ENCODE measurements around the gene RFTN1.
"Not testable (repeated sequence)": the region's sequence is repeated elsewhere in the genome, so short reads cannot be mapped to it uniquely, and the experiment has no call there.

Gene RFTN1

DNA sequence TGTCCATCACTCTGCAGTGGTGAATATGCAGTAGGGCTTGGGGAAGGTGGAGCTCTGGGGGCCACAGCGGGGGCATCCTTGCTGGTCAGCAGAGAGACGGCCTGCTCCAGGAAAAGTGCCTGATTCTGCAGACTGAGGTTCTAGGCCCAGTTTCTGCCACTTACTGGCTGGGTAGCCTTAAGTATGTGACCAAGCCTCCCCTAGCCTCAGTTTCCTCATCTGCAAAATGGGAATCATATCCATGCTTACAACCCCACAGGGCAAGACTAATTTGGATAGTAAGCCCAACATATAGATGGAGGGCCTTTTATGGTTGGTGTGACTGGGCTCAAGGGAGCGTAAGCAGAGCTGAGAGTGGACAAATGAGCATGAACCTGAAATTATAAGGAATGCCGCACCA is 187.6 kb downstream of the RFTN1 start:
- Mint-ChIP-seq H3K9me3 (no peaks in the 10 kb centered on the region), H3K4me1 (no peaks in the 10 kb centered on the region), H3K36me3 (peaks cover 21% of the 10 kb centered on the region), H3K27ac (no peak overlapping the region), H3K27me3 (no peaks in the 10 kb centered on the region), H3K4me3 (no peak overlapping the region)
- no peak for ATAC-seq (ENCODE audit: low read depth)
- no peak for DNase-seq (ENCODE audit: low spot score in 2 of 2)

DNA sequence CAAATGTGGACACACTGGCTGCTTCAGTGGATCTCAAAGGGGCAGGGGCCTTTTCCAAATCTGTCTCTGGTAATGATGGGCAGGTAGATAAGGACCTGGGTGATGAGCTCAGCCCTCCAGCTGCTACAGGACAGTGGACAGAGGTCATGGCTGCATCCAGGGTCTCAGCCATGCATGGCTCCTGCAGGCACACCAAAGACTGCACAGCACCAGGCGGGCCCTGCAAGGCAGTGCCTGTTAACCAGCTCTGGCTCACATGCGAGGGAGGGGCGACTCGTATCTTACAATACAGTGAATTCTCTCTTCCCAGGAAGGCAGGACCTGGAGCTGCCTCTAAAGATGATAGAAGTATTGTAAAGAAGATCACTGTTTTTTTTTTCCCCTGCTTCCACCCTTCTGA is 189.8 kb downstream of the RFTN1 start:
- no peak for ATAC-seq (ENCODE audit: low read depth)
- no peaks in the 10 kb centered on the region for H3K9me3 Mint-ChIP-seq
- no peak overlapping the region for H3K27ac Mint-ChIP-seq
- no peaks in the 10 kb centered on the region for H3K4me1 Mint-ChIP-seq
- H3K4me3 Mint-ChIP-seq = no peak overlapping the region
- no peak for DNase-seq (ENCODE audit: low spot score in 2 of 2)
- peaks cover 19% of the 10 kb centered on the region for H3K36me3 Mint-ChIP-seq
- no peaks in the 10 kb centered on the region for H3K27me3 Mint-ChIP-seq

DNA sequence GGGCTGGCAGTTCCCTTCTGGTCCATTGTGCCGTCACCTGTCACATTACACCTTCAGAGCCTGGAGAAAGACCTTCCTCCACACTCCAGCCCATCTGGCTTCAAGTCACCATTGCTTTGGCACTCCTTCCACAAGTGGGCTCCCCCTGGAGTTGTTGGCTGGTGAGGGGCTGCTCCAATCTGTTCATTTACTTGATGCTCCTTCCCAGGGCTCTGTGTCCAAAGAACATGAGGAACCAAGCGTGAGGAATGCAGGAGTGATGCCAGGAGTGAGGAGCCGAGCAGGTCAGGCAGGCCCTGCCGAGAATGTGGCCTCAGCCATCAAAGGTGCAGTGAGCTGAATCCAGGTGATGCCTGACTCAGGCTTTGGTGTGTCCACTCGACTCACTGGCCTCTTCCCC is 191.3 kb downstream of the RFTN1 start:
- Mint-ChIP-seq H3K4me3 (no peak overlapping the region), H3K9me3 (no peaks in the 10 kb centered on the region), H3K36me3 (peaks cover 16% of the 10 kb centered on the region), H3K27me3 (no peaks in the 10 kb centered on the region), H3K27ac (no peak overlapping the region), H3K4me1 (no peaks in the 10 kb centered on the region)
- ATAC-seq (ENCODE audit: low read depth) (no peak), DNase-seq (ENCODE audit: low spot score in 2 of 2) (no peak)

DNA sequence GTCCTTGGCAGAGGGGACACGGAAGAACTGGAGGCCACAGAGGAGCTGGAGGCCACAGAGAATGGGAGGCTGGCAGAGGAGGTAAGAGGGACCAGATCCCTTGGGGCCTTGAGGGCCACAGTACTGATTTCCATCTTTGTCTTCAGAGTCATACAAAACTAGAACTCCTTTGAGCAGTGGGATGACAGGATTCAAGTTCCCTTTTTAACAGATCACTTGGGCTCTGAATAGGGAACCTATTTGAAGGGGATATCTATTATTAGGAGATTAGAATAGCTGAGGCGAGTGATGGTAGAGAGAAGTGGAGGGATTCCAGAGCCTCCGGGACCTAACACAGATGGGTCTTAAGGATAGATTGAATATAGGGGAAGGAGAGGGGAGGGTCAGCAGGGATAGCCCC is 192.8 kb downstream of the RFTN1 start:
- Mint-ChIP-seq H3K9me3 (no peaks in the 10 kb centered on the region), H3K4me1 (no peaks in the 10 kb centered on the region), H3K27me3 (no peaks in the 10 kb centered on the region), H3K36me3 (peaks cover 25% of the 10 kb centered on the region), H3K4me3 (no peak overlapping the region), H3K27ac (no peak overlapping the region)
- ATAC-seq (ENCODE audit: low read depth) (no peak), DNase-seq (ENCODE audit: low spot score in 2 of 2) (no peak)

DNA sequence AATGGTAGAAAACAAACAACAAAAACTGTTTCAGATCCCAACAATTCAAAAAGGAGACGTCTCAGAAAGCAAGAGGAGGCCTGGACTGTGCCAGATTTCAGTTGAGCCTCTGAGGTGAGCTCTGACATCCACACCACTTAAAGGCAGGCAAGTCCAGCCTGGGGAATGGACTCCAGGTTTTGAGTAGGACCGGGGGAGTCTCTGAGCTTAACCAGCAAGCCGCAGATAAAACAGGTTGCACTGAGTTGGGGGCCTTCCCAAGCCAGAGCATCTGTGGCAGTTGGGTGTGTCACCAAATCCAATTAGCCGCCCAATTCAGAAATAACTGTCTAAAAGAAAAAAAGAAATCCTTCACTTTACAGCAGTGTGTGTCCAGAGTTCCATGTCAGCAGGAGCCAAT is 193.8 kb downstream of the RFTN1 start:
- Mint-ChIP-seq H3K27ac (no peak overlapping the region), H3K4me3 (no peak overlapping the region), H3K36me3 (peaks cover 25% of the 10 kb centered on the region), H3K9me3 (no peaks in the 10 kb centered on the region), H3K4me1 (no peaks in the 10 kb centered on the region), H3K27me3 (no peaks in the 10 kb centered on the region)
- ATAC-seq (ENCODE audit: low read depth) = no peak
- DNase-seq (ENCODE audit: low spot score in 2 of 2) = no peak

DNA sequence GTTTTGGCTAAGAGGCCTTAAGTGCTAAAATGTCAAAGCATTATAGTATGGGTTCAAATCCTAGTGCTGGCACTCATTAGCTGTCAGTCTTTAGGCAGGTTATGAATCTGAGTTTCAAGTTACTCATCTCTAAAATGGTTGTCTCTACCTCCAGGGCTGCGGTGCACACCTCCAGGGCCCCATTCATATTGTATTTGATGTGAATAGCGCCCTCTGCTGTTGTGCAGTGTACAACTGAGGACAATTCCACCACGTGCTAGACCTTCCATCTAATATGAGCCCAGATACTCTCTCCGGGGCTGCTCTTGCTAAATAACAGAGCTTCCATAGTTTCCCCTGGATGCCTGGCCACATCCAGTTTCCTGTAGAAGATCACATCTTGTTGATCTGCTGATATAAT is 194.2 kb downstream of the RFTN1 start:
- Mint-ChIP-seq H3K4me3 (no peak overlapping the region), H3K4me1 (no peaks in the 10 kb centered on the region), H3K27me3 (no peaks in the 10 kb centered on the region), H3K36me3 (peaks cover 24% of the 10 kb centered on the region), H3K27ac (no peak overlapping the region), H3K9me3 (no peaks in the 10 kb centered on the region)
- DNase-seq (ENCODE audit: low spot score in 2 of 2) (no peak), ATAC-seq (ENCODE audit: low read depth) (no peak)

DNA sequence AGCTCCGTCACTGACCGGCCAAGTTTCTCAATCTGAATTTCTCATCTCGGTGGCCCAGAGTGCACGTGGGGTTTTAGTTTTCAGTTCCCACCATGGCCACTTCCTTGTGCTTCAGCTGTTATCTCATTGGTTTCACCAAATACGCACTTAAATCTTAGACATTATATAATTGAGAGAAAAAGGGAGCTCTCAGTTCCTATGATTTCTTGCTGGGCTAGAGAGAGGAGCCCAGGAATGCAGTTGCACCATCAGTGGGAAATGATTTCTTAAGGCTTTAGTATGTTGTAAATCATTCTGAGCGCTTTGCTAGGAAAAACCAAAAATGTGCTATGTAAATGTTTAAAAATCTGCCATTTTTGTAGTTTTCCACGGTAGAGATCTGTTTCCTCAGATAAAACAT is 195.3 kb downstream of the RFTN1 start:
- Mint-ChIP-seq H3K4me1 (no peaks in the 10 kb centered on the region), H3K4me3 (no peak overlapping the region)
- ATAC-seq (ENCODE audit: low read depth) = no peak

DNA sequence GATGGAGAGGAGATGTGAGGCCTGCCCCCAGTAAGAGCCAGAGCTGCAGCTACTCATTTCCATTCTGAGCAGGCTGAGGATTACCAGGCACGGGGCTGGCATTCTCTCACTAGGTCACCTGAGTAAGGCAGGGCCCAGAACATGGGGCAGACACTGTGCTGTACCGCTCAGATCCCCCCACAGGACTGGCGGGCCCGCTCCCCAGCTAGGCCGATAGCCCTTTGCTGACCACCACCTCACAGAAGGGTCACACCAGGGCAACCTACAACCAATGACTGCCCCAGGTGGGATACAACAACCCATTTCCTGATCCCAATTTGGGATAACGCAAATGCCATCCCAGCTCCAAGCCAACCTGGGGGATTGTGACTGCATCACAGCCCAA is 195.9 kb downstream of the RFTN1 start:
- ATAC-seq (ENCODE audit: low read depth) (no peak), DNase-seq (ENCODE audit: low spot score in 2 of 2) (no peak)
- Mint-ChIP-seq H3K4me1 (no peaks in the 10 kb centered on the region), H3K4me3 (no peak overlapping the region), H3K27ac (no peak overlapping the region), H3K36me3 (peaks cover 25% of the 10 kb centered on the region), H3K9me3 (no peaks in the 10 kb centered on the region), H3K27me3 (no peaks in the 10 kb centered on the region)

More for the DNA sequence above, 195.3 kb downstream of the RFTN1 start:
- Mint-ChIP-seq H3K27ac (no peak overlapping the region), H3K9me3 (no peaks in the 10 kb centered on the region), H3K27me3 (no peaks in the 10 kb centered on the region), H3K36me3 (peaks cover 25% of the 10 kb centered on the region)
- DNase-seq (ENCODE audit: low spot score in 2 of 2) = no peak

DNA sequence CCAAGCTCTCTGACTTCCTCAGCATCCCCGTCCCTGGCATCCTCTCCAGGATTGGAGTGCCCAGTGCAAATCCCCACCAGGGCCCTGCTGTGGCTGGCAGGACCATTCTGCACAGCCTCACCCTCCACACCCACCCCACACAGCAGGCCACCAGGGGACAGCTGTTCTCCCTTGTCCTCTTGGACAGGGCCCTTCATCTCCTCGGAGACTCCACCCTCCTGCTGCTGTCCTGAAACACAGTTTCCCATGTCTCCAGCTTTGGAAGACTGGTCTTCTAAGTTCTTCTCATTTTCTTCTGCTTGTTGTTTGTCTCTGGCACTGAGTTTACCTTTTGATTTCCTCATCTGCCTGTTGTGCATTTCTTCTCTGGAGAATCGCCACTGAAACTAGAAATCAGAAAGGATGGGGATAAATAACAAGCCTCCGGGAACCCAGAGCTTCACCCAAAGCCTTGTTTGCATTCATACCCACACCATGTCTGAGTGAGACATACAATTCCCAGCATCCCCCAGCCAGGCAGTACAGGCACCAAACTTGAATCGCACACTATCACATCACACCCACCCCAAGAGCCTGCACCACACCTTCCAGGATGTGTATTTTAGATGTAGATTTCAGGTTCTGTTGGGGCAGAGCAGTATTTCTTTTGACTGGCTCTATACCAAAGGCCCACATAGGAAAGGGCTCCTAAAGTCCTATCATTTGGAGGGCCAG is 196.5 kb downstream of the RFTN1 start:
- no peak overlapping the region for H3K4me3 Mint-ChIP-seq
- H3K4me1 Mint-ChIP-seq = peaks cover 5% of the 10 kb centered on the region
- ATAC-seq (ENCODE audit: low read depth) (no peak), DNase-seq (ENCODE audit: low spot score in 2 of 2) (no peak)
- H3K9me3 Mint-ChIP-seq = no peaks in the 10 kb centered on the region
- no peaks in the 10 kb centered on the region for H3K27me3 Mint-ChIP-seq
- peaks cover 23% of the 10 kb centered on the region for H3K36me3 Mint-ChIP-seq
- H3K27ac Mint-ChIP-seq = no peak overlapping the region

DNA sequence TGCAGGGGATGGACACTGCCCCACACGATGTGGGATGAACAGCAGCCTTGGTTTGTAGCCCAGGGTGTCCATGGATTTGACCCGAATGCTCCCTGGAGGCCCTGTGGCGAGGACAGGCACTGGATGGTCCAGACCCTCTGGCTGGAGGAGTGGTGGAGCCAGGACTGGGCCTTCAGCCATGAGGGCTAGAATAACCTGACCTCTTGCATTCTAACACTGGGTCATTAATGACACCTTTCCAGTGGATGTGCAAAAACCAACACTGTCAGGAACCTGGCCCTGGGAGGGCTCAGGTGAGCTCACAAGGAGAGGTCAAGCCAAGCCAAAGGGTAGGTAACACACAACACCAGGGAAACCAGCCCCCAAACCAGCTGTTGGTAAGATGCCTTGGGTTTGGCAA is 197.1 kb downstream of the RFTN1 start:
- Mint-ChIP-seq H3K36me3 (peaks cover 23% of the 10 kb centered on the region), H3K4me1 (peaks cover 11% of the 10 kb centered on the region), H3K9me3 (no peaks in the 10 kb centered on the region), H3K27ac (no peak overlapping the region), H3K4me3 (no peak overlapping the region), H3K27me3 (no peaks in the 10 kb centered on the region)
- no peak for ATAC-seq (ENCODE audit: low read depth)
- no peak for DNase-seq (ENCODE audit: low spot score in 2 of 2)

DNA sequence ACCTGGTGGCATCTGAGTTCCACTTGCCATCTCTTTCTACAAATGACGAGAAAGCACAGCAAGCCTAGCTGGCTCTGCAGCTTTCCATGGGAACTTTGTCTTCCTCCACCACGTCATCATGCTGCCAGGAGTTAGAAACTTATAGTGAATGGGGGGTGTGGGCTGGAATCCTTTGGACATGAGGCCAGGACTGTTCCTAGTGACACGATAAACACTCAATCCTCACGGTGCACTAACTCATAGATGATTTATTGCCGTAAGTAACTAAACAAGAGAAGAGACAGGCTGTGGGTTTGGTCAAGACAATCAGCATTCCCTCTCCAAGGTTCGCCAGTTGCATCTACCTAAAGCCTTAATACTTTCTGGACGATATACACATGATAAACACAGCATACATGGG is 197.9 kb downstream of the RFTN1 start:
- peaks cover 11% of the 10 kb centered on the region for H3K4me1 Mint-ChIP-seq
- H3K4me3 Mint-ChIP-seq = no peak overlapping the region
- H3K27me3 Mint-ChIP-seq = no peaks in the 10 kb centered on the region
- no peak overlapping the region for H3K27ac Mint-ChIP-seq
- ATAC-seq (ENCODE audit: low read depth) (no peak), DNase-seq (ENCODE audit: low spot score in 2 of 2) (no peak)
- H3K9me3 Mint-ChIP-seq = no peaks in the 10 kb centered on the region
- peaks cover 19% of the 10 kb centered on the region for H3K36me3 Mint-ChIP-seq

DNA sequence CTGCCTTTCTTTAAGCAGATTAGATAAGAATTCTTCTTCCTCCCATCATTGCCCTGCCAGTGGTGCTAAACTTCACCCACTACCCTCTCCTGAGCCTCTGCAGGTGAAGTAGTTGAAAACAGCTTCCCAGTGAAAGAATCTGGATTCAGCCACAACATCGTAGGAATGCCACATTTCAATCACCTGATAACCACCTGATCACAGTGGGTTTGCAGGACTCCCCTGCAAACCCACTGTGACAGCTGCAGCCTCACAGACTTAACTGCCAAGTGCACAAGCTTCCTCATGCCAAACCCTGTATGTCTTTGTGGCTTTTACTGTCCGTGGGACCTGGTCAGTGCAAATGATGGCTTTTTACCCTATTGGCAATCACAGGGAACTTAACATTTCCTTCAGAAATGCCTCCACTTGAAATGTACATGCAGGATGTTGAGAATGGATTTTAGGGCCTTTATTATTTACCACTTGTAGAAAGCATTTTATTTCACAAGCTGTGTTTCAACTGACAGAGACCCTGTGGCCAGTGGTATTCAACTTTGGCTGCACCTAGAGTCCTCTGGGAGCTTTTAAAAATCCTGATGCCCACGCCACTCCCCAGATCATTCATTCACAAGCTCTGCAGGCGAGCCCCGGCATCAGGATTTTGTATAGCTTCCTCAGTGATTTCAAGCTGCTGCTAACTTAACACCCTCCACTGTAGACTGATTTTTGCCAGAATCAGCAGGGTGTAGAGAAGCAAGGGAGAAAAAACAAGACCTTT is 199.4 kb downstream of the RFTN1 start:
- H3K36me3 Mint-ChIP-seq = peaks cover 14% of the 10 kb centered on the region
- no peak overlapping the region for H3K4me3 Mint-ChIP-seq
- H3K27me3 Mint-ChIP-seq = no peaks in the 10 kb centered on the region
- no peak overlapping the region for H3K27ac Mint-ChIP-seq
- peaks cover 11% of the 10 kb centered on the region for H3K4me1 Mint-ChIP-seq
- no peak for ATAC-seq (ENCODE audit: low read depth)
- no peaks in the 10 kb centered on the region for H3K9me3 Mint-ChIP-seq
- no peak for DNase-seq (ENCODE audit: low spot score in 2 of 2)

DNA sequence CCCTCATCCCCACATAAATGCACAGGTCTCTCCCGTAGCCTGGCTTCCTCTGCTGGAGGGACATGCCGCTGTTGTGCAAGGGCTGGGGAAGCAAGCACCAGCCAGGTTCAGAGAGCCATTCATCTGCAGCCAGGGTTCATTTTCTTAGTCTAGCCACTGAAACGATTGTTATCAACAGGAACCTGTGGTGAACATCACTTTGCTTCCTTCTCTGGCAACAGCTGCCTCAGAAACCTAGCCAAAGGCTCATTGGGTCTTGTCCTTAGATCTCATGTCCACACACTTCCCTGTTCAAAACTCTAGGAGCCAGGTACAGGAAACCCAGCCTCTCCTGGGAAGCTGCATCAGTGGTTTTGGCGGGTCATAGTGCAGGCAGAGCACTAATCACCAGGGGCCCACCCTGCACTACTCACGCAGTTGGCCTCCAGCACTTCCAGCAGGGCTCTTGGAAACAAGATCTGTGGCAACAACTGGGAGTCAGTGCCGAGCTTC is 201.5 kb downstream of the RFTN1 start:
- peaks cover 20% of the 10 kb centered on the region for H3K36me3 Mint-ChIP-seq
- no peaks in the 10 kb centered on the region for H3K27me3 Mint-ChIP-seq
- peak in 1 of 2 donors; percentile 13 for DNase-seq (ENCODE audit: low spot score in 2 of 2)
- peak overlapping the region; percentile 43 for H3K27ac Mint-ChIP-seq
- ATAC-seq (ENCODE audit: low read depth) = peak; percentile 73
- H3K4me3 Mint-ChIP-seq = no peak overlapping the region
- peaks cover 11% of the 10 kb centered on the region for H3K4me1 Mint-ChIP-seq
- H3K9me3 Mint-ChIP-seq = no peaks in the 10 kb centered on the region

DNA sequence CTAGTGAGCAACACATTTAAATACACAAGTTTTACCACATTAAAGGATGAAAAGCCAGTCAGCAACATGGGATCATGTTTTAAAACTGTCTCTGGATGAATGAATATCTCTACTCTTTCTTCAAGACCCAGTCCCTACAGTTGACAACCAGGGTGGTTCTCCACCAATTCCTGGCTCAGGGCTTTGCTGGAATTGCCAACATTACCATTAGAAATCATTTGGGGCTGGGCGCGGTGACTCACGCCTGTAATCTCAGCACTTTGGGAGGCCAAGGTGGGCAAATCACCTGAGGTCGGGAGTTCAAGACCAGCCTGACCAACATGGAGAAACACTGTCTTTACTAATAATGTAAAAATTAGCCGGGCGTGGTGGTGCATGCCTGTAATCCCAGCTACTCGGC is 203.0 kb downstream of the RFTN1 start:
- not testable (repeated sequence) for H3K9me3 Mint-ChIP-seq; H3K4me3 Mint-ChIP-seq; DNase-seq (ENCODE audit: low spot score in 2 of 2); ATAC-seq (ENCODE audit: low read depth); H3K27me3 Mint-ChIP-seq; H3K27ac Mint-ChIP-seq
- H3K36me3 Mint-ChIP-seq = peaks cover 19% of the 10 kb centered on the region
- peaks cover 11% of the 10 kb centered on the region for H3K4me1 Mint-ChIP-seq

DNA sequence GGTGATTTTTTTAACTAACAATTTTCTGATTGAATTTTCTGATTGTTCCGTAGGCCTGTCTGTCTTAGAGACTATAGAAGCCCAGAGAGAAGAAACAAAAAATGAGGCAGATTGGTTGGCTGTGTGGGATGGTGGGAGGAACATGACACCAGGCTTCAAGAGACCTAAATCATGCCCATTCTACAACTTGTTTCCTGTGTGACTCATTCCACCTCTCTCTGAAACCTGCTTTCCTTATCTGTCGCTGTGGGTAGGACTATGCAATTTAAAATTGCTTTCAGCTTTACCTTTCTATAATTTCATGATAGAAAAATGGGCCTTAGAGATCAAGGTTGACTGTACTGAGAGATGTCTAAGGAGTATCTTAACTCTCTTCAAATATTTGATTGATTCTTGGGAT is 203.9 kb downstream of the RFTN1 start:
- DNase-seq (ENCODE audit: low spot score in 2 of 2) (no peak), ATAC-seq (ENCODE audit: low read depth) (no peak)
- Mint-ChIP-seq H3K4me3 (no peak overlapping the region), H3K27ac (no peak overlapping the region), H3K27me3 (no peaks in the 10 kb centered on the region), H3K36me3 (peaks cover 24% of the 10 kb centered on the region), H3K4me1 (peaks cover 11% of the 10 kb centered on the region), H3K9me3 (no peaks in the 10 kb centered on the region)
